Muscle layer of duodenum (tissue), 2 donors: Measurements from ENCODE around the gene GPR84.

Experiments used
- H3K27ac ChIP-seq: one replicate; pipeline ENCODE4 v1.7.0; 2013; ENCODE audit warnings: mild to moderate bottlenecking, low read length
- H3K27me3 ChIP-seq: one replicate; pipeline ENCODE4 v1.7.0; 2013; ENCODE audit warnings: low read depth, mild to moderate bottlenecking, control low read depth, low read length
- H3K36me3 ChIP-seq, 2 donors: one replicate each; pipeline ENCODE4 v1.7.0; 2013; ENCODE audit warnings: low read length in 2 of 2, control low read depth in 1 of 2, mild to moderate bottlenecking in 1 of 2; ENCODE audit not compliant: insufficient read depth in 2 of 2, control insufficient read depth in 1 of 2
- H3K4me1 ChIP-seq, 2 donors: one replicate each; pipeline ENCODE4 v1.7.0; 2013; ENCODE audit warnings: low read length in 2 of 2, mild to moderate bottlenecking in 2 of 2, control low read depth in 1 of 2, moderate library complexity in 1 of 2; ENCODE audit not compliant: insufficient read depth in 2 of 2, control insufficient read depth in 1 of 2
- H3K4me3 ChIP-seq, 2 donors: one replicate each; pipeline ENCODE4 v1.7.0; 2013; ENCODE audit warnings: low read length in 2 of 2, low read depth in 1 of 2, mild to moderate bottlenecking in 1 of 2
- H3K9me3 ChIP-seq, 2 donors: one replicate each; pipeline ENCODE4 v1.7.0; 2013; ENCODE audit warnings: low read length in 2 of 2, control low read depth in 1 of 2, mild to moderate bottlenecking in 1 of 2; ENCODE audit not compliant: control insufficient read depth in 1 of 2
- donor health status: healthy.

The GPR84 gene

DNA sequence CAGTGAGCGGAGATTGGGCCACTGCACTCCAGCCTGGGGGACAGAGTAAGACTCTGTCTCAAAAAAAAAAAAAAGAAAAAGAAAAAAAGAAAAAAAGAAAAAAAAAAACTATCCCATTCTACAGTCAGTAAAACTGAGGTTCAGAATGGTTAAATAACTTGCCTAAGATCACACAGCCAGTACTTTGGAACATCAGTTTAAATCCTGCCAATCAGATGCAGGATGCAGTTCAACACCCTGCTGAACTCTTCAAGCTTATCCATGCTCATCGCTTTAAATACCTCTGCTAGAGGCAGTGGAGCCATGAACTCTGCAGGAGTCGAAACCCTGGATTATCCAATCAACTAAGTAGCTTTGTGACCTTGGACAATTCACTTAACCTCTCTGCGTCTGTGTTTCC, 16.9 kb upstream of the GPR84 start:
- peaks cover 3 to 13% of the 10 kb centered on the region in 2 donors for H3K4me1 ChIP-seq
- no peaks in the 10 kb centered on the region for H3K27me3 ChIP-seq
- H3K27ac ChIP-seq, result no peak overlapping the region
- H3K9me3 ChIP-seq, result no peaks in the 10 kb centered on the region
- no peak overlapping the region for H3K4me3 ChIP-seq
- no peaks in the 10 kb centered on the region for H3K36me3 ChIP-seq

- Histone ChIP-seq H3K4me1 (peaks cover 3 to 19% of the 10 kb centered on the region in 2 donors), H3K36me3 (peaks cover 0 to 3% of the 10 kb centered on the region in 2 donors), H3K4me3 (peak overlapping the region; percentile 63 to 64)
Observed at GRCh38 chr12:54379398-54380201, 15.3 kb upstream of the GPR84 start.

DNA sequence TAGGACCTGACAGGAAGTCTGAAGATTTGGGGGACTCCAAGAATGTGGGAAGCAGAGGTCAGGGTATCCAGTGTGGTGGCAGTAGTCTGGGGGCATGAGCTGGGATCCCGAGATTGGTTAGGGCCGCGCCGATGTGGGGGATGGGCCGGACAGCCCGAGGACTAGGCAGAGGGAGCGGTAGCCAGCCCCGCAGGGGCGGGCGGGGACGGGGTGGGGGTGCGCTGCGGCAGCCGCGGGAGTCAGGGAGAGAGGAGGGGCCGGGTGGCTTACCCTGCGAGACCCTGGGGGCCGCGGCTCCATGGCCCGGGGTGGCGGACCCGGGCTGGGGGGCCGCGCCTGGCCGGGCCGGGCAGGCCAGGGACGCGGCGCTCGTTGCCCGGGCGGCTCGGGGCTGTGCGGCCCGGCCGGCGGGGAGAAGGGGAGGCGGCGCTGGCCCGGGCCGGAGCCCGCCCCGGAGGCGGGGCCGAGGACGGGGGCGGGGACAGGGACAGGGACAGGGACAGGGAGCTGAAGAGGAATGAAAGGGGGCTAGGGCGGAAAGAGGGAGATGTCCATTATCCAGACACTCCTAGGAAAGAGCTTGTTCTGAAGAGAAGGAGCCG, 14.6 kb upstream of the GPR84 start:
- Histone ChIP-seq H3K4me1 (peaks cover 3 to 22% of the 10 kb centered on the region in 2 donors), H3K27me3 (no peaks in the 10 kb centered on the region), H3K27ac (peak overlapping the region; percentile 43), H3K9me3 (no peaks in the 10 kb centered on the region), H3K4me3 (peak overlapping the region; percentile 64 to 67), H3K36me3 (peaks cover 0 to 10% of the 10 kb centered on the region in 2 donors)

More at GRCh38 chr12:54379398-54380201, 15.3 kb upstream of the GPR84 start:
- Histone ChIP-seq H3K27ac (peak overlapping the region; percentile 43), H3K27me3 (no peaks in the 10 kb centered on the region), H3K9me3 (no peaks in the 10 kb centered on the region)

DNA sequence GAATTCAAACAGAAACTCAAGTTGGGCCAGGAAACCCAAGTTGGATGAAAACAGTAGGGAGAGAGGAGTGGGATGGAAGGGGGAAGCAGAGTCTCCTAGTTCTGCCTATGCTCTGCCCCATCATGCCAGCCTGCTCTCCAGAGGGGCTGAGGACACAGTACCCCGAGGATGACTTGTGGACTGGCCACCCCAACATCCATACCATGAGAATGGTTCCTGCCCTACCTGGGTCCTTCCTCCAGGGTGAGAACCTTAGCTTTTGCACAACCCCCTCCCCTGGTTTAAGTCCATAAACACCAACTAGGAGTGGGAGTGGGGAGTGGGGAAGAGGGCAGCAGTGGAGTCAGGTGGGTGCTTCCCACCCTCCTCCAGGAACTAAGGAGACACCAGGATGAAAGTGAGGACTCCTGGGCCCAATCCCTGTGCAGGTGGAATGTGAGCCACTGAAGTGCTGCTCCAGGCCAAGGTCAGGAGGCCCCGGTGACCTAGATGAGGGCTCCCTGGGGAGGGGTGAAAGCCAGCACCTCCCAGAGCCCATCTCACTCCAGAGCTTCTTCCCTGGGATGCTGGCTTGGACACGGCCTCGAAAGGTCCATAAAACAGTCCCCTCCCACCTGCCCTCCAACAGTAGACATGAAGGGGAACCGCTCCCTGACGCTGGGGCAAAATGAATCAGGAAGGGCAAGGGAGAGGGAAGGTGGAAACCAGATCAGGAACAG, 13.7 kb upstream of the GPR84 start:
- Histone ChIP-seq H3K9me3 (no peaks in the 10 kb centered on the region), H3K36me3 (peaks cover 0 to 19% of the 10 kb centered on the region in 2 donors), H3K4me3 (peak overlapping the region; percentile 64 to 67), H3K27ac (peak overlapping the region; percentile 35), H3K27me3 (no peaks in the 10 kb centered on the region), H3K4me1 (peaks cover 3 to 22% of the 10 kb centered on the region in 2 donors)

DNA sequence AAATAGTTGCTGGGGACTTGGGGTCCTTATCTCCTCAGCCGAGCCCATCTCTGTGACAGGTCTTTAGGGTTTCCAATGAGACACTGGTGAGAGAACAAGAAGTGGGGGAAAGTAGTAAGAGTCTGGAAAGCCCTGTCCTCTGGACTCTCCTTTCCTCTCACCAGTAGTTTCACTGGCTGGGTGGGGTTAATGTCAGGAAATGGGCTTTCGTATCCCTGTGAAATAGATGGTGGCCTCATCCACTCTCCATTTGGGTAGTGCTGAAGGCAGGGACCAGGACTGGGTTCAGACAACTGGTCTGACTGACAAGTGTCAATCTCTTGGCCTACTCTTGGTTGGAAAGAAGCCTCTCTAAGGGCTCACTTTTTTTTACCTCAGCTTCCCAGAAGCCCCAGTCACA, 12.7 kb upstream of the GPR84 start:
- Histone ChIP-seq H3K4me1 (peaks cover 3 to 22% of the 10 kb centered on the region in 2 donors), H3K27me3 (no peaks in the 10 kb centered on the region), H3K36me3 (peaks cover 0 to 19% of the 10 kb centered on the region in 2 donors), H3K4me3 (no peak overlapping the region), H3K27ac (peak overlapping the region; percentile 28), H3K9me3 (no peaks in the 10 kb centered on the region)

- H3K27ac ChIP-seq, result peak overlapping the region; percentile 28
- no peak overlapping the region for H3K4me3 ChIP-seq
- no peaks in the 10 kb centered on the region for H3K27me3 ChIP-seq
- no peaks in the 10 kb centered on the region for H3K9me3 ChIP-seq
- H3K4me1 ChIP-seq, result peaks cover 3 to 26% of the 10 kb centered on the region in 2 donors
- H3K36me3 ChIP-seq, result peaks cover 0 to 19% of the 10 kb centered on the region in 2 donors
Observed at GRCh38 chr12:54376596-54376995, 12.3 kb upstream of the GPR84 start.

- Histone ChIP-seq H3K4me3 (no peak overlapping the region), H3K27me3 (no peaks in the 10 kb centered on the region), H3K36me3 (peaks cover 0 to 19% of the 10 kb centered on the region in 2 donors), H3K4me1 (peaks cover 3 to 34% of the 10 kb centered on the region in 2 donors), H3K27ac (peak overlapping the region; percentile 28), H3K9me3 (no peaks in the 10 kb centered on the region)
Observed at GRCh38 chr12:54375259-54375579, 10.9 kb upstream of the GPR84 start.

- Histone ChIP-seq H3K27ac (peak overlapping the region; percentile 10), H3K4me1 (peaks cover 0 to 39% of the 10 kb centered on the region in 2 donors)
Observed at GRCh38 chr12:54374562-54375258, 10.4 kb upstream of the GPR84 start.

GRCh38 chr12:54373649-54374561, 9.6 kb upstream of the GPR84 start:
- H3K27me3 ChIP-seq, result no peaks in the 10 kb centered on the region
- H3K9me3 ChIP-seq, result no peaks in the 10 kb centered on the region
- H3K4me1 ChIP-seq, result peaks cover 0 to 43% of the 10 kb centered on the region in 2 donors
- H3K4me3 ChIP-seq, result no peak overlapping the region
- H3K36me3 ChIP-seq, result peaks cover 0 to 19% of the 10 kb centered on the region in 2 donors
- H3K27ac ChIP-seq, result peak overlapping the region; percentile 20

More at GRCh38 chr12:54374562-54375258, 10.4 kb upstream of the GPR84 start:
- no peaks in the 10 kb centered on the region for H3K9me3 ChIP-seq
- peaks cover 0 to 19% of the 10 kb centered on the region in 2 donors for H3K36me3 ChIP-seq
- H3K4me3 ChIP-seq, result no peak overlapping the region
- no peaks in the 10 kb centered on the region for H3K27me3 ChIP-seq

DNA sequence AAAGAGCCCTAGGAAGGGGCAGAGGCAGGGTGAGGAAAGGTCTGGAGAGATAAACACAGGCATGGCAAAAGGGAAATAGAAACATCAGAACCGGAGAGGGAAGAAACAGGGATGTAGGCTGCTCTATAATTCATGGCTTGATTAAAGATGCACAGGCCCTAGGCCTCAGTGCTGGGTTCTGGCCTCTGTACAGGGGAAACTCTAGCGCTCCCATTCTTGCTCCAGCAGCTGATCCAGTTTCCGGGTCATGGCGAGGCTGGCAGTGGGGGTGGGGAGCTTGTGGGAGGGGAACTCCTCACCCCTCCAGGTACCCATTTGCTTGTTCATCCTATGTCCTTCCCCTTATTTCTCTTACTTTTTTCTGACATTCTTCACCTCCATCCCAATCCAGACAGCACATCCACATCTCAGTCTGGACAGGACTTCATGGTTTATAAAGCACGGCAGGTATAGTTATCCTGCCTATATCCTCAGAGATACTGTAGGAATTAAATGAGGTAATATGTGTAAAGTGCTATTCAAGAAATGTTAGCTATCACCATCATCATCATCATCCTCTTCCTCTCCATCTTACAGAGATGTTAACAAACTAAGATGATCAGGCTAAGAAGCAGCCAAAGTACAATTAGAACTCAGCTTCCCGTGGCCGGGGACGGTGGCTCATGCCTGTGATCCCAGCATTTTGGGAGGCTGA, 8.0 kb upstream of the GPR84 start:
- H3K27ac ChIP-seq, result no peak overlapping the region
- no peak overlapping the region for H3K4me3 ChIP-seq
- H3K36me3 ChIP-seq, result peaks cover 0 to 19% of the 10 kb centered on the region in 2 donors
- no peaks in the 10 kb centered on the region for H3K9me3 ChIP-seq
- no peaks in the 10 kb centered on the region for H3K27me3 ChIP-seq
- peaks cover 3 to 40% of the 10 kb centered on the region in 2 donors for H3K4me1 ChIP-seq
